Upper lobe of left lung (tissue), 4 donors: Measurements from ENCODE around the gene TLX3.

Experiments used
- CTCF ChIP-seq, 6 experiments: fragments of 450-650 bp in 4 of 6; fragments of 200-600 bp in 2 of 6; sonication (generic) in 2 of 6; IDR thresholded peaks; one replicate each; pipeline ENCODE4 v1.5.1; 2016 to 2019; ENCODE audit warnings: antibody characterized with exemption in 6 of 6
- POLR2A ChIP-seq, 4 donors: fragments of 450-650 bp; IDR thresholded peaks; one replicate each; pipeline ENCODE4 v1.5.1; 2016 to 2017; ENCODE audit warnings: antibody characterized with exemption in 4 of 4, mild to moderate bottlenecking in 2 of 4

GRCh38 chr5:171314728-171315385 is 5.8 kb downstream of the TLX3 start:
- TF ChIP-seq CTCF (IDR thresholded peaks at IDR 0.05): no peak
- TF ChIP-seq POLR2A (IDR thresholded peaks at IDR 0.05): no peak
